Thymus (tissue), 11 donors: Measurements from ENCODE around the gene NID2. TPM values are rescaled to one million over a fixed set of nuclear protein-coding genes. Genes with fewer than 3 reads are reported as not detected.

Source experiments
- DNase-seq, 9 donors: peaks; one replicate each; pipeline ENCODE4 v3.0.0-alpha.2; 2013; ENCODE audit warnings: low spot score in 9 of 9, low read depth in 6 of 9, missing footprints in 1 of 9
- H3K27ac ChIP-seq, 2 donors: one replicate each; pipeline ENCODE4 v1.5.1; 2013; ENCODE audit warnings: control low read depth in 1 of 2, low read depth in 1 of 2, low read length in 1 of 2, mild to moderate bottlenecking in 1 of 2, moderate library complexity in 1 of 2
- H3K27me3 ChIP-seq, 2 donors: one replicate each; pipeline ENCODE4 v1.5.1; 2013; ENCODE audit warnings: low read length in 1 of 2; ENCODE audit not compliant: control insufficient read depth in 2 of 2, insufficient read depth in 1 of 2
- H3K36me3 ChIP-seq, 2 donors: one replicate each; pipeline ENCODE4 v1.5.1; 2013; ENCODE audit warnings: low read length in 1 of 2, mild to moderate bottlenecking in 1 of 2, moderate library complexity in 1 of 2; ENCODE audit not compliant: control insufficient read depth in 2 of 2, insufficient read depth in 2 of 2
- H3K4me1 ChIP-seq, 2 donors: one replicate each; pipeline ENCODE4 v1.5.1; 2013; ENCODE audit warnings: low read length in 2 of 2; ENCODE audit not compliant: control insufficient read depth in 2 of 2, insufficient read depth in 2 of 2
- H3K4me3 ChIP-seq, 2 donors: one replicate each; pipeline ENCODE4 v1.5.1; 2013; ENCODE audit warnings: low read length in 2 of 2, control low read depth in 1 of 2, mild to moderate bottlenecking in 1 of 2
- H3K9me3 ChIP-seq, 2 donors: one replicate each; pipeline ENCODE4 v1.5.1; 2013; ENCODE audit warnings: low read length in 1 of 2, mild to moderate bottlenecking in 1 of 2; ENCODE audit not compliant: control insufficient read depth in 2 of 2, insufficient read depth in 1 of 2
- WGBS: extraction: QIAGEN DNeasy Blood & Tissue Kit; methylation state at CpG from one replicate; pipeline ENCODE4 v1.1.7; 2013; 5-methylcytosine and 5-hydroxymethylcytosine counted together
- polyA plus RNA-seq: library from polyadenylated mRNA; stranded (reverse); fragments of 200-250 nt; gene quantifications from one replicate; pipeline ENCODE4 v1.2.3, GENCODE V29; 2013
- total RNA-seq: library from RNA; stranded (reverse); fragments of 120-200 nt; gene quantifications from one replicate; pipeline ENCODE4 v1.2.4, GENCODE V29; 2013
- donor health status: healthy.

The NID2 gene
- total and polyA plus RNA-seq, 2 donors, result 2.5 to 7.5 TPM

DNA sequence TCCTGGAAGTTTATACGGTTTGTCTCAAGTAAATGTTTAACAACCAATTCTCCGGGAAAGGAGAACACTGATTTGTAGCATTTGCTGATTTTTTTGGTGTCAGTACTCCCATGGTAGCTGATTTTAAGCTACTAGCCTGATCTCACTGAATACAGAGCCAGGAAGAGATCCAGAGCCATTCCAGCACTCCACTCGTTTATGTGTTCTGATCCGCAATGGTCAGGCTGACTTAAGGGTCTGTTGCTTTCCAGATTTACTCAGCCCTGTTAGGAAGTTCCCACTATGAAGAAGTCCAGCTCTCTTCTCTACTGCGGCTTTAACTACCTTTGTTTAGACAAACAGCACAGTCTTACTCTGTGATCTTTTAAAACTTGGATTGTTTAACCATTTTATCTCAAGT is 38.0 kb upstream of the NID2 start:
- H3K27me3 ChIP-seq, result no peaks in the 10 kb centered on the region
- H3K4me1 ChIP-seq, result no peaks in the 10 kb centered on the region
- no peaks in the 10 kb centered on the region for H3K9me3 ChIP-seq
- H3K4me3 ChIP-seq, result no peak overlapping the region
- 97% methylated on average over 5 of the region's 5 CpGs for WGBS
- H3K27ac ChIP-seq, result no peak overlapping the region
- no peaks in the 10 kb centered on the region for H3K36me3 ChIP-seq
- no peak for DNase-seq

GRCh38 chr14:52103416-52103815 is 34.6 kb upstream of the NID2 start:
- H3K9me3 ChIP-seq, result no peaks in the 10 kb centered on the region
- no peak for DNase-seq
- no peaks in the 10 kb centered on the region for H3K4me1 ChIP-seq
- 95% methylated on average over 8 of the region's 8 CpGs for WGBS
- no peak overlapping the region for H3K4me3 ChIP-seq
- no peaks in the 10 kb centered on the region for H3K36me3 ChIP-seq
- no peak overlapping the region for H3K27ac ChIP-seq
- H3K27me3 ChIP-seq, result no peaks in the 10 kb centered on the region

DNA sequence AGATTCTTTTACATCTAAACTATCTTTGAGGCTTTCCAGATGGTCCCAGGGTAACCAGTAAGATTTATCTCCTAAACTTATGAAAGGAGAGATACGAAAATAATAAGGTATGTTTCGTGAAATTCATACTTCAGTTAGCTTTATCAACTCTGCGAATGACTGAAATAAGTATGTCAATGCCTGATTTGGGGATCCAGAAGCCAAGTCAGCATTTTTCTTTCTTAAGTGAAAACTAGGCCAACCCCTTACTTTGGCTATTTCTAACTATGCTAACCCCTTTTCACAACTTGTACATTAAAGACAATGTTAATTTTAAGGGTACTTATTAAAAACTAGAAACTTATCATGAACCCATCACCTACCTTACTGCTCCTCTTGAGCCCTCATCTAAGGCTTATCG is 26.9 kb upstream of the NID2 start:
- Histone ChIP-seq H3K27me3 (no peaks in the 10 kb centered on the region), H3K9me3 (no peaks in the 10 kb centered on the region), H3K4me1 (no peaks in the 10 kb centered on the region), H3K4me3 (no peak overlapping the region), H3K27ac (no peak overlapping the region), H3K36me3 (no peaks in the 10 kb centered on the region)
- no peak for DNase-seq
- 97% methylated on average over 4 of the region's 4 CpGs for WGBS

DNA sequence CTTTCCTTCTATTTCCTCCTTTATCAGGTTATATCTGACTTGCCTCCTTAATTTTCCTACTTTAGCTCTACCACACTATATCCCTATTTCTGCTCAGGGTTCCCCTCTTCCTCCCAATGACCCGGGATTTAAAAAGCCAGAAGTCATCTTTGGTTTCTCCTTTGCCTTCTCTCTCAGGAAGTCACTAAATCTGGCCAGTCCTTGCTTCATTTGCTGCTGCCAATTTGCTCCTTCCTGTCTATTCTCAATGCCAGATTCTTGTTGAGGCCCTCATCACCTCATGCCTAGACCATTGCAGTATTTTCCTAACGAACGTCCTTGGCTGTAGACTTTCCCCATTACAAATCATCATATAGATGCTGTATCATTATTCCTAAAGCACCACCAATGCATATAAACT is 26.5 kb upstream of the NID2 start:
- Histone ChIP-seq H3K4me1 (no peaks in the 10 kb centered on the region), H3K36me3 (no peaks in the 10 kb centered on the region), H3K4me3 (no peak overlapping the region), H3K27ac (no peak overlapping the region), H3K27me3 (no peaks in the 10 kb centered on the region), H3K9me3 (no peaks in the 10 kb centered on the region)
- no peak for DNase-seq
- WGBS, result 86% methylated on average over 3 of the region's 3 CpGs

DNA sequence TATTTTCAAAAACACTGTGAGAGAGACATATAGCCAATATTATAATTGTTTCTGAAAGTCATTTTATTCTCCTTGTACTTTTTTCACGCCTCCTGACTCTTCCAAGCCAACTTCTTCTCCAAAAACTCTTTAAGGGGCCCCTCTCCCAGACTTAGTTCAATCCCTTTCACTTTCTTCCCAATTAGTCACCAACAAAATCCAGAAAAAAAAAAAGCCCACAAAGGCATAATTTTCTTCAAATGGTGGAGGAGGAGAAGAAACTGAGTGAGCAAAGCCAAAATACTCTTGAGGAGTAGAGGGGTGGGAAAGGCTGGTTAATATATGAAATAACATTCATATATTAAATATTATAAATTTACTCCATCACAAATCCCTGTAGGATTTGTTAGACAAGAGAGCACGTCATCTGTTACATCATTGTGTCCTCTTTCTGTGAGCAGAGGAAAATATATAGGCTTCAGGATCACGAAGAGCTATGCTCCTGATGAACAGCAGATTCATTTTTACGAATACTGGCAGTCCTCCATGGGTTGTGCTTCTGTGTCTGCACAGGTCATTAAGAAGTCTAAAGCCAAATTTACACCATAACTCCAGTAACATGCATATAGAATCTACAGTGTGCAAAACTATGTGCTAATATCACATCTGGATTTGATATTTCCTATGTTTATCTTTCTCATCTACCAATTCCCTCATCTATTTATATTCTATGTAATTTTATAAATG is 25.9 kb upstream of the NID2 start:
- Histone ChIP-seq H3K27ac (no peak overlapping the region), H3K36me3 (no peaks in the 10 kb centered on the region), H3K4me1 (no peaks in the 10 kb centered on the region), H3K27me3 (no peaks in the 10 kb centered on the region), H3K4me3 (no peak overlapping the region), H3K9me3 (no peaks in the 10 kb centered on the region)
- WGBS, result 71% methylated on average over 4 of the region's 4 CpGs
- DNase-seq, result no peak

DNA sequence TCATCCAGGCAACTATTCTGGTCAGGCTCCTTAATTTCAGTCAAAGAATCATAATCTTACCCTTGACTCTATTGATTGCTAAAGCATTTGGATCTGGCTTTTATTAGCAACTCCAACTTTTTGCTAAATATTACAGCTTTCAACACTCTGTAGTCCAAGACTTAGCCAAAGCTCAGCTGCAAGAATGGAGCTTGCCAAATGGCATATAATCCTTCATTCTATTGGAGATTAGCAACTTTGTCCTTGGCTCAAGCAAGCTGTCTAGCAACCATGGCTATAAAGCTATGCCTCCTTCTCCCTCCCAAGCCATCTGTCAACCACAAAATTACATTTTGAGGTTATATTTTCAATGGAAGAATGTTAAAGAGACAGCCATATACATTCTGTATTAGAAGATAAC is 23.1 kb upstream of the NID2 start:
- Histone ChIP-seq H3K9me3 (no peaks in the 10 kb centered on the region), H3K4me3 (no peak overlapping the region), H3K27me3 (no peaks in the 10 kb centered on the region), H3K4me1 (no peaks in the 10 kb centered on the region), H3K27ac (no peak overlapping the region), H3K36me3 (no peaks in the 10 kb centered on the region)
- DNase-seq, result no peak

DNA sequence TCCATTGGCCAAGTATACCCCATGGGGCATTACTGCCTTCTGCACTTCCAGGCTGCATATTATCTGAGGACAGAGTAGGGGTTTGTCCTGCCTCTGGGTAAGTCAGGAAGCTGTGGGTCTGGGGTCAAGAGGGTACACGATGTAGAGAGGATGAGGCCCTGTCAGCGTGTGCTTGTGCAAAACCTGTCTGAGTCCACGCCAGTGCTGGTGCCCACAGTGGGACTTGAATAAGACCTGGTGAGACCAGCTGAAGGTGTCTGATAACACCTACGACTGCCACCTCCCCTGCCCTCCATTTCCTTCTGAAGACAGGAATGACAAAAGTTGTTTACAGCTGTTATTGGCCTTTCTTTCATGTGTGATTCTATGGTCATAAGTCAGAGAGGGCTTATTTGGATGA is 22.1 kb upstream of the NID2 start:
- Histone ChIP-seq H3K9me3 (no peaks in the 10 kb centered on the region), H3K27ac (no peak overlapping the region), H3K27me3 (no peaks in the 10 kb centered on the region), H3K36me3 (no peaks in the 10 kb centered on the region), H3K4me1 (no peaks in the 10 kb centered on the region), H3K4me3 (no peak overlapping the region)
- WGBS, result 84% methylated on average over 4 of the region's 4 CpGs
- no peak for DNase-seq

DNA sequence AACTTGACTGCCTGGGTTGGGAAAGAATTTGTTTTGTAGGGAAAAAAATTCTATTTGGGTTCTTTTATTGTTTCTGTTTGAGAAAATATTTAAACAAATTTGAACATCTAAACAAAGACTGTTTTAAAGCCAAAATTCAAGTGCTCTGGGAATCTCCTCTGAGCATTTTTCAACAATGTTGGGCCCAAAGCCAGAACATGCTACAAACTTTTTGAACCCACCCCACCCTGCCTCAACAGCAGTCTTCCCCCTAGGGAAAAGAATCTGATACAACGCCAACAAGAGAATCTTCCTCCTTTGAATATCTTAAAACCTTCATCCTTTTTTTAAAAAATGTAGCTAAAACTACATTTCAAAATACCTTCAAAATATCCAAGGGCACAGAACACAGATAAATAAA is 20.4 kb upstream of the NID2 start:
- no peaks in the 10 kb centered on the region for H3K36me3 ChIP-seq
- no peaks in the 10 kb centered on the region for H3K4me1 ChIP-seq
- no peak overlapping the region for H3K27ac ChIP-seq
- DNase-seq, result no peak
- H3K27me3 ChIP-seq, result no peaks in the 10 kb centered on the region
- H3K4me3 ChIP-seq, result no peak overlapping the region
- WGBS, result 96% methylated on average over 1 of the region's 1 CpG
- H3K9me3 ChIP-seq, result no peaks in the 10 kb centered on the region

- no peaks in the 10 kb centered on the region for H3K9me3 ChIP-seq
- DNase-seq, result no peak
- H3K27me3 ChIP-seq, result no peaks in the 10 kb centered on the region
- H3K27ac ChIP-seq, result no peak overlapping the region
- no peaks in the 10 kb centered on the region for H3K36me3 ChIP-seq
- no peaks in the 10 kb centered on the region for H3K4me1 ChIP-seq
- H3K4me3 ChIP-seq, result no peak overlapping the region
- WGBS, result 86% methylated on average over 4 of the region's 4 CpGs
Observed at GRCh38 chr14:52086711-52087110, 17.9 kb upstream of the NID2 start.

DNA sequence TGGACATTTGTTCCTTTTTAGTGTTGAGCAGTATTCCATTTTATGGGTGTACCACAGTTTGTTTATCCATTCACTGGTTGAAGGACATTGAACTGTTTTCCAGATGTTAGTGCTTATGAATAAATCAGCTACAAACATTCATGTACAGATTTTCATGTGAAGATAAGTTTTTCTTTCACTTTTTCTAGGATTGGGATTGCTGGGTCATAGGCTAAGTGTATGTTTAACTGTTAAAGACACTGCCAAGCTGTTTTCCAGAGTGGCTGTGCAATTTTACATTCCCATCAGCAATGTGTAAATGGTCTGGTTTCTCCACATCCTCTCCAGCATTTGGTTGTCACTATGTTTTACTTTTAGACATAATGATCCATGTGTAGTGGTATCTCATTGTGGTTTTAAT is 14.0 kb upstream of the NID2 start:
- Histone ChIP-seq H3K9me3 (no peaks in the 10 kb centered on the region), H3K27me3 (no peaks in the 10 kb centered on the region), H3K4me3 (no peak overlapping the region), H3K4me1 (no peaks in the 10 kb centered on the region), H3K36me3 (no peaks in the 10 kb centered on the region), H3K27ac (no peak overlapping the region)
- DNase-seq, result no peak
